Measurements from ENCODE around the gene CUX1.

The CUX1 gene

GRCh38 chr7:102197599-102197998 lies 380.2 kb downstream of the CUX1 start:
- DNase-seq (ENCODE audit: low read depth): no peak
- H3K4me3 ChIP-seq (ENCODE audit: low read depth, low read length): no peak overlapping the region
- no peak for TF ChIP-seq CTCF (conservative IDR thresholded peaks at IDR 0.05; ENCODE audit: low read depth, low read length)

- no peak for DNase-seq (ENCODE audit: low read depth)
- no peak overlapping the region for H3K4me3 ChIP-seq (ENCODE audit: low read depth, low read length)
- TF ChIP-seq CTCF (conservative IDR thresholded peaks at IDR 0.05; ENCODE audit: low read depth, low read length): no peak
These were observed 381.1 kb downstream of the CUX1 start for GRCh38 chr7:102198417-102198956.

DNA sequence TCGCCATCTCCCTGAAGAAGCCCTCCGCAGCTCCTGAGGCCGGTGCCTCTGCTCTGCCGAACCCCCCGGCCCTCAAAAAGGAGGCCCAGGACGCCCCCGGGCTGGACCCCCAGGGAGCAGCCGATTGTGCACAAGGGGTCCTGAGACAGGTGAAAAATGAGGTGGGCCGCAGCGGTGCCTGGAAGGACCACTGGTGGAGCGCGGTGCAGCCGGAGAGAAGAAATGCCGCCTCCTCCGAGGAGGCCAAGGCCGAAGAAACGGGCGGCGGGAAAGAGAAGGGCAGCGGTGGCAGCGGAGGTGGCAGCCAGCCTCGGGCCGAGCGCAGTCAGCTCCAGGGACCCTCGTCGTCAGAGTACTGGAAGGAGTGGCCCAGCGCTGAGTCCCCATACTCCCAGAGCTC lies 384.1 kb downstream of the CUX1 start:
- no peak for TF ChIP-seq CTCF (conservative IDR thresholded peaks at IDR 0.05; ENCODE audit: low read depth, low read length)
- no peak overlapping the region for H3K4me3 ChIP-seq (ENCODE audit: low read depth, low read length)
- no peak for DNase-seq (ENCODE audit: low read depth)

GRCh38 chr7:102202556-102202955 lies 385.1 kb downstream of the CUX1 start:
- DNase-seq (ENCODE audit: low read depth): no peak
- no peak overlapping the region for H3K4me3 ChIP-seq (ENCODE audit: low read depth, low read length)

DNA sequence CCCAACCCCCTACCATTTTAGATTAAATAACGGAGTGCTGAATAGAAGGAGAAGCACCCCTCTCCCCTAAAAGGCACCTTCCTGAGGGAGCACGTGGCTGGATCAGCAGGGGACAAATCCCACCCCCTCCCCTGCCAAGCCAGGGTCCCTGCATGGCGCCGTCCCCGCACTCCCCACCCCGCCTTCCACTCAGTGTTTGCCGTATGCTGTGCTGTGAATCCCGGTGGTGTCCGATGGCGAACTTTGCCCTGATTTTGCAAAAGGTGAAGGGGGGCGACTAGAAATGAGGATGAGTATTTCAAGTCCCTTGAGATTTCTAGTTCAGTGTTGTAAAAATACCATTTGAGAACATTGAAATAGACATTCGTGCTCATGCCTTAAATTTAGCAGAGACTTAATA lies 385.8 kb downstream of the CUX1 start:
- DNase-seq (ENCODE audit: low read depth): no peak
- H3K4me3 ChIP-seq (ENCODE audit: low read depth, low read length): no peak overlapping the region
- TF ChIP-seq CTCF (conservative IDR thresholded peaks at IDR 0.05; ENCODE audit: low read depth, low read length): no peak

More at GRCh38 chr7:102202556-102202955, 385.1 kb downstream of the CUX1 start:
- TF ChIP-seq CTCF (conservative IDR thresholded peaks at IDR 0.05; ENCODE audit: low read depth, low read length): no peak

- no peak overlapping the region for H3K4me3 ChIP-seq (ENCODE audit: low read depth, low read length)
- TF ChIP-seq CTCF (conservative IDR thresholded peaks at IDR 0.05; ENCODE audit: low read depth, low read length): no peak
- no peak for DNase-seq (ENCODE audit: low read depth)
These were observed 386.8 kb downstream of the CUX1 start for GRCh38 chr7:102204212-102204611.

DNA sequence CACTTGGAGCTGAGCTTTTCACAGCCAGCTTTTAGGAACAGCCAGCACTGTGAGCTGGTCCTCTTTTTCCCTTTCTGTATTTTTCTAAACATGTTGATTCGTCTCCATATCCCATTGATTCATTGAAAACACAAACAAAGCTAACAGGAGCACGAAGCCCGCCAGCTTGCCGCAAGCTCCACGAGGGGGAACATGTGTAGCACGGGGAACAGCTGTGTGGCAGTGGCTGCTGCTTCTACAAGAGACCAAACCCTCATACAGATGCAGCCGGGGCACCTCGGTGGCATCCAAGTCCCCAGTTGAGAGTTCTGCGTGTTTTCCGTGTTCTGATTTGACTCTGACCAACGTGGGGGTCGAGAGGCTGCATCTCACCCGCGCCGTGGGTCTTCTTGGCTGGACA lies 388.5 kb downstream of the CUX1 start:
- TF ChIP-seq CTCF (conservative IDR thresholded peaks at IDR 0.05; ENCODE audit: low read depth, low read length): no peak
- no peak overlapping the region for H3K4me3 ChIP-seq (ENCODE audit: low read depth, low read length)
- no peak for DNase-seq (ENCODE audit: low read depth)
